Heart right ventricle (tissue), 16 donors: ENCODE results near the gene MYO1F. TPM values are rescaled to one million over a fixed set of nuclear protein-coding genes. Genes with fewer than 3 reads are reported as not detected.
A peak's percentile ranks its signal among the peaks of the same experiment; 100 is the strongest.
"Not testable (repeated sequence)": the region's sequence is repeated elsewhere in the genome, so short reads cannot be mapped to it uniquely, and the experiment has no call there.

Experiments used
- ATAC-seq, 8 donors: fragments of 200-7000 bp; cut with Tn5 transposase; one replicate each; pipeline ENCODE4 v1.9.1; 2020; ENCODE audit warnings: mild to moderate bottlenecking in 8 of 8, moderate library complexity in 8 of 8, moderate number of reproducible peaks in 1 of 8
- DNase-seq, 2 donors: peaks; one replicate each; pipeline ENCODE4 v3.0.0-alpha.2; 2020
- H3K27ac ChIP-seq, 10 donors: fragments of 200-600 bp; sonication (generic) in 2 of 10; one replicate each; pipeline versions ENCODE4 v1.5.0 to v1.8.0; 2020 to 2022; ENCODE audit warnings: mild to moderate bottlenecking in 3 of 10
- H3K27me3 ChIP-seq, 7 donors: fragments of 200-600 bp; one replicate each; pipeline ENCODE4 v1.8.0; 2021 to 2022; ENCODE audit warnings: mild to moderate bottlenecking in 2 of 7
- H3K36me3 ChIP-seq, 9 donors: fragments of 200-600 bp; sonication (generic) in 1 of 9; one replicate each; pipeline versions ENCODE4 v1.5.0 to v1.8.0; 2020 to 2022; ENCODE audit warnings: mild to moderate bottlenecking in 2 of 9
- H3K4me1 ChIP-seq, 9 donors: fragments of 200-600 bp; sonication (generic) in 1 of 9; one replicate each; pipeline versions ENCODE4 v1.5.0 to v1.8.0; 2020 to 2022; ENCODE audit warnings: mild to moderate bottlenecking in 4 of 9
- H3K4me3 ChIP-seq, 10 donors: fragments of 200-600 bp; sonication (generic) in 2 of 10; one replicate each; pipeline versions ENCODE4 v1.5.0 to v1.8.0; 2020 to 2022; ENCODE audit warnings: mild to moderate bottlenecking in 7 of 10, moderate library complexity in 2 of 10
- H3K9me3 ChIP-seq, 11 donors: fragments of 200-600 bp in 10 of 11; sonication (generic) in 2 of 11; one replicate each; pipeline versions ENCODE4 v1.5.0 to v1.8.0; 2013 to 2022; ENCODE audit warnings: mild to moderate bottlenecking in 2 of 11, control low read depth in 1 of 11, moderate library complexity in 1 of 11
- whole genome bisulfite sequencing, 2 donors: extraction: QIAGEN DNeasy Blood & Tissue Kit; methylation state at CpG; one replicate each; pipeline ENCODE4 v1.1.7; 2013; ENCODE audit warnings: inconsistent platforms in 1 of 2; 5-methylcytosine and 5-hydroxymethylcytosine counted together
- intact Hi-C, 10 donors: fragments of 100-400 bp; cut with DNase I; formaldehyde crosslinking; loops; one replicate each; pipeline versions ENCODE4 v1.11.1 to v1.14.2; 2022
- long read RNA-seq, 3 donors: library from polyadenylated mRNA; unstranded; transcript quantifications; one replicate each; pipeline ENCODE4 v2.0.0, GENCODE V29; 2020 to 2021
- polyA plus RNA-seq, 2 donors: library from polyadenylated mRNA; stranded (reverse); fragments of 200-250 nt; gene quantifications; one replicate each; pipeline ENCODE4 v1.2.3, GENCODE V29; 2013
- total RNA-seq, 10 donors: library from RNA; stranded (reverse); fragmentation: NEBNext Ultra II Directional in 3 of 10; extraction: Animal tissue kit (Norgen Biotek cat#: 25700) in 3 of 10; gene quantifications; one replicate each; pipeline versions ENCODE4 v1.2.1 to v1.2.4, GENCODE V29; 2021 to 2023
- TF ChIP-seq, protein P1 (sequence below), 9 donors: fragments of 200-600 bp; sonication (generic) in 2 of 9; IDR thresholded peaks; one replicate each; pipeline versions ENCODE4 v1.5.0 to v1.8.0; 2021 to 2022; ENCODE audit warnings: antibody characterized with exemption in 9 of 9, mild to moderate bottlenecking in 5 of 9, moderate library complexity in 1 of 9
- donor health status: Arrhythmogenic right ventricular cardiomyopathy.
- donor health status: ischemic (EF 13 %, LVEDD 7.1; RV severe dilation, severe dysfunction).
- donor health status: healthy with polysubstance abuse.
- donor health status: DM: no; HTN: yes; CAD: no.
- donor health status: DM: no; HTN: no; CAD: no.
- donor health status: ischemic (EF 25% LVEDD 6.9; RV normal size, moderate dysfunction).
- donor health status: ischemic (EF 25% LVEDD 5.7; RV mildly dilated, moderate dysfunction).
- donor health status: healthy.
- donor health status: DM: yes; HTN: yes; CAD: no.
- donor health status: Ischemic cardiomyopathy.
- donor health status: ischemic (EF 35%, LVEDD 5.7; RV mildly dilated, moderate dysfunction).
- donor health status: nonischemic (EF 11% LVEDD 7.7; RV severe dilation, severe dysfunction).
- donor health status: DM: yes; HTN: yes; CAD: no.
- donor health status: PGD.
- donor health status: ischemic (EF 29% LVEDD 5.4; RV normal size, mild dysfunction).
- donor health status: nonischemic (EF 23%, LVEDD 6.1; RV moderate dilation, normal function).

MYO1F gene
- total RNA-seq (10 to 100 TPM in 2 of 10 donors, 1 to 10 TPM in 8; 2.0 to 25.7 (median 6.5) TPM), polyA plus RNA-seq (1 to 10 TPM; 2.6 to 7.7 TPM)
- long read RNA-seq, donor 1, full-length matches to known transcripts, result 3 of 8 reads
- long read RNA-seq, donor 1, partial matches to known transcripts, result 3 of 8 reads
- long read RNA-seq, donor 1, other reads (novel, unspliced or antisense), result 2 of 8 reads
- long read RNA-seq, donor 2, partial matches to known transcripts, result 1 of 1 reads
- long read RNA-seq, donor 2, other reads (novel, unspliced or antisense), result 0 of 1 reads
- long read RNA-seq, donor 3, full-length matches to known transcripts, result 1 of 4 reads
- long read RNA-seq, donor 3, partial matches to known transcripts, result 1 of 4 reads
- long read RNA-seq, donor 3, other reads (novel, unspliced or antisense), result 2 of 4 reads

DNA sequence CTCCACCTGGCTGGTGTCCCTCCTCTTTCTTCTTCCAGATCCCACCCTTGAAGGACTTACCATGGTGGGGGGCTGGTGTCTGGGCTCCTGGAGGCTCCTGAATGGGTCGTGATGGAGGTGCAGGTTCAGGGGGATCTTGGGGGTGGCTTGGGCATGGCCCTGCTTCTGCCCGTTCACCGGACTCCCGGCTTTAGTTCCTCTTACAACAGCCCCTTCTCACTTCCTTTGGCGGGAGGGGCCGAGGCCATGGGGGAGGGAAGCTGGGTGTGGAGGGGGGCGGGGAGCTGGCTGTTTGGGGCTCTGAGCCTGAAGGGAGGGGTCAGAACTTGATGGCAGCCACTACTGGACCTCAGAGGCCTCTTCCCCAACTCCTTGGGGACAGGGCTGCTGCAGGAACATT, at the start of gene MYO1F:
Gene MYO1F, minus strand, starts transcription at position 196 of the 400 bp plus-strand sequence. Its CDS starts 133 bp downstream, at position 63.
- Histone ChIP-seq H3K27me3 (peaks cover 0 to 21% (median 13%) of the 10 kb centered on the region in 7 donors), H3K4me1 (peaks cover 0 to 65% (median 10%) of the 10 kb centered on the region in 9 donors), H3K4me3 (peak within 1 kb of the TSS in 7 of 10 donors; percentile 17 to 73 (median 40)), H3K27ac (peak within 1 kb of the TSS in 6 of 10 donors; percentile 19 to 96 (median 39)), H3K36me3 (peaks cover 0 to under 1% (median 0%) of the 10 kb centered on the region in 9 donors), H3K9me3 (no peaks in the 10 kb centered on the region)
- 12 to 20% methylated on average over 7 of the region's 7 CpGs for WGBS, 2 donors
- DNase-seq, result peak; percentile 47 to 61
- TF ChIP-seq, protein P1, sequence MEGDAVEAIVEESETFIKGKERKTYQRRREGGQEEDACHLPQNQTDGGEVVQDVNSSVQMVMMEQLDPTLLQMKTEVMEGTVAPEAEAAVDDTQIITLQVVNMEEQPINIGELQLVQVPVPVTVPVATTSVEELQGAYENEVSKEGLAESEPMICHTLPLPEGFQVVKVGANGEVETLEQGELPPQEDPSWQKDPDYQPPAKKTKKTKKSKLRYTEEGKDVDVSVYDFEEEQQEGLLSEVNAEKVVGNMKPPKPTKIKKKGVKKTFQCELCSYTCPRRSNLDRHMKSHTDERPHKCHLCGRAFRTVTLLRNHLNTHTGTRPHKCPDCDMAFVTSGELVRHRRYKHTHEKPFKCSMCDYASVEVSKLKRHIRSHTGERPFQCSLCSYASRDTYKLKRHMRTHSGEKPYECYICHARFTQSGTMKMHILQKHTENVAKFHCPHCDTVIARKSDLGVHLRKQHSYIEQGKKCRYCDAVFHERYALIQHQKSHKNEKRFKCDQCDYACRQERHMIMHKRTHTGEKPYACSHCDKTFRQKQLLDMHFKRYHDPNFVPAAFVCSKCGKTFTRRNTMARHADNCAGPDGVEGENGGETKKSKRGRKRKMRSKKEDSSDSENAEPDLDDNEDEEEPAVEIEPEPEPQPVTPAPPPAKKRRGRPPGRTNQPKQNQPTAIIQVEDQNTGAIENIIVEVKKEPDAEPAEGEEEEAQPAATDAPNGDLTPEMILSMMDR (IDR thresholded peaks at IDR 0.05), result no peak
- peak in 7 of 8 donors; percentile 47 to 68 (median 56) for ATAC-seq
- intact Hi-C loops, result loop anchor here in 2 of 10 donors (5.0 to 10.0 kb wide), 2 partner anchors 50 to 52 kb away; no protein-coding TSS in a partner anchor

DNA sequence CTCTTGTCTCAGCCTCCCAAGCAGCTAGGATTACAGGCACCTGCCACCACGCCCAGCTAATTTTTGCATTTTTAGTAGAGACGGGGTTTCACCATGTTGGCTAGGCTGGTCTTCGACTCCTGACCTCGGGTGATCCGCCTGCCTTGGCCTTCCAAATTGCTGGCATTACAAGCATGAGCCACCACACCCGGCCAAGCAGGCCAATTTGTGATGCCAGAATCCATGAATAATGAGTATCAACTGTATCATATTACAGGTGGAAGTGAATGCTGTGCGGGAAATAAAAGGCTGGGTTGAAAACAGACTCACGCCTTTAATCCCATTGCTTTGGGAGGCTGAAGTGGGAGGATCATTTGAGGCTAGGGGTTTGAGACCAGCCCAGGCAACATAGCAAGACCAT, 49.6 kb upstream of the MYO1F start:
- WGBS, 2 donors, result 79 to 85% methylated on average over 8 of the region's 8 CpGs
- no peak for ATAC-seq
- TF ChIP-seq, protein P1 (IDR thresholded peaks at IDR 0.05), result no peak

DNA sequence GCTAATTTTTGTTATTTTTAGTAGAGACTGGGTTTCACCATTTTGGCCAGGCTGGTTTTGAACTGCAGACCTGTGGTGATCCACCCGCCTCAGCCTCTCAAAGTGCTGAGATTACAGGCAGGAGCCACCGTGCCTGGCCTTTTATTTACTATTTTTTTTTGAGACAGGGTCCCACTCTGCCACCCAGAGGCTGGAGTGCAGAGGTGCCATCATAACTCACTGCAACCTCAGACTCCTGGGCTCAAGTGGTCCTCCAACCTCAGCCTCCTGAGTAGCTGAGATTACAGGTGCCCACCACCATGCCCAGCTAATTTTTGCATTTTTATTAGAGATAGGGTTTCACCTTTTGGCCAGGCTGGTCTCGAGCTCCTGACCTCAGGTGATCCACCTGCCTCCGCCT, 45.6 kb upstream of the MYO1F start:
- intact Hi-C loops, ATAC-seq, H3K4me1 ChIP-seq, H3K4me3 ChIP-seq, H3K27ac ChIP-seq, DNase-seq, H3K9me3 ChIP-seq, H3K36me3 ChIP-seq: not testable (repeated sequence)
- TF ChIP-seq, protein P1 (IDR thresholded peaks at IDR 0.05), result peak in 3 of 9 donors; percentile 7 to 29 (median 17)
- WGBS, 2 donors, result 50 to 59% methylated on average over 4 of the region's 4 CpGs
- H3K27me3 ChIP-seq, result peaks cover 0 to 33% (median 16%) of the 10 kb centered on the region in 7 donors

More for the DNA sequence above, 49.6 kb upstream of the MYO1F start:
- Histone ChIP-seq H3K4me1 (no peaks in the 10 kb centered on the region), H3K27me3 (peaks cover 0 to 4% (median 0%) of the 10 kb centered on the region in 7 donors), H3K9me3 (peaks cover 0 to 30% (median 9%) of the 10 kb centered on the region in 11 donors), H3K4me3 (no peak overlapping the region), H3K27ac (no peak overlapping the region), H3K36me3 (no peaks in the 10 kb centered on the region)
- no peak for DNase-seq
- intact Hi-C loops, result no loop called here

DNA sequence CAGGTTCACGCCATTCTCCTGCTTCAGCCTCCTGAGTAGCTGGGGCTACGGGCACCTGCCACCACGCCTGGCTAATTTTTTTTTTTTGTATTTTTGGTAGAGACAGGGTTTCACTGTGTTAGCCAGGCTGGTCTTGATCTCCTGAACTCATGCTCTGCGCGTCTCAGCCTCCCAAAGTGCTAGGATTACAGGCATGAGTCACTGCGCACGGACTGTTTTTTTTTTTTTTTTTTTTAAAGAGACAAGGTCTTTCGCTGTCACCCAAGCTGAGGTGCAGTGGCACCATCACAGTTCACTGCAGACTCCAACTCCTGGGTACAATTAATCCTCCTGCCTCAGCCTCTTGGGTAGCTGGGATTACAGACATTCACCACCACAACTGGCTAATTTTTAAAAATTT, 41.5 kb upstream of the MYO1F start:
- intact Hi-C loops, result no loop called here
- H3K27me3 ChIP-seq, result peaks cover 0 to 36% (median 22%) of the 10 kb centered on the region in 7 donors
- H3K27ac ChIP-seq, result no peak overlapping the region
- no peak overlapping the region for H3K4me3 ChIP-seq
- no peak for ATAC-seq
- H3K9me3 ChIP-seq, result no peaks in the 10 kb centered on the region
- TF ChIP-seq, protein P1 (IDR thresholded peaks at IDR 0.05), result no peak
- 55 to 56% methylated on average over 8 of the region's 8 CpGs for WGBS, 2 donors
- no peaks in the 10 kb centered on the region for H3K36me3 ChIP-seq
- no peak for DNase-seq
- H3K4me1 ChIP-seq, result peaks cover 0 to 4% (median 0%) of the 10 kb centered on the region in 9 donors
